ENCODE data around the gene AHSP.

DNA sequence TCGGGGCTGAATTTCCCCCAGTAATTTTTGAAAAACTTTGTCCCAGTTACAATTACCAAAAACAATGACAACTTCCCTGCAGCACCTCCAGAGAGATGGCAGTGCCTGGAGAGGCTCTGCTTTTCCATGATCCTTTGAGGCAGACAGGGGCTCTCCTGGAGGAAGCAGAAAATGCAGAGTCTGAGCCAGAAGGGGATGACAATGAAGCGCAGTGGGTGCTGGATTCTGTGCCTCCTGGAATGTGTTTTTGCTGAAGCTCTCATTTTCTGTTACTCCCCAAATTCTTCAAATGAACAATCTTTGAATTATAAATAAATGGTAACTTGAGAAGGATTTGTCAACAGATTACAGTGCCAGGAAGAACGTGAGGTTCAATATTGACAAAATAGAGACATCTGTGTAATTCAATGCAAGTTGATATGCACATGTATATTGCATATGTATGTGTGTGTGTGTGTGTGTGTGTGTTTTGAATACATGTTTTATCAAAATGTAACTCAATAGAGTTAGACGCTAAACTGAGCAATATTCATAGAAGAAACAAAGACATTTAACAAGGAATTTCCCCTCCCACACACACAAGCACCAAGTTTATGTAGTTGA, 9.8 kb upstream of the AHSP start:
- TF ChIP-seq, protein P1, sequence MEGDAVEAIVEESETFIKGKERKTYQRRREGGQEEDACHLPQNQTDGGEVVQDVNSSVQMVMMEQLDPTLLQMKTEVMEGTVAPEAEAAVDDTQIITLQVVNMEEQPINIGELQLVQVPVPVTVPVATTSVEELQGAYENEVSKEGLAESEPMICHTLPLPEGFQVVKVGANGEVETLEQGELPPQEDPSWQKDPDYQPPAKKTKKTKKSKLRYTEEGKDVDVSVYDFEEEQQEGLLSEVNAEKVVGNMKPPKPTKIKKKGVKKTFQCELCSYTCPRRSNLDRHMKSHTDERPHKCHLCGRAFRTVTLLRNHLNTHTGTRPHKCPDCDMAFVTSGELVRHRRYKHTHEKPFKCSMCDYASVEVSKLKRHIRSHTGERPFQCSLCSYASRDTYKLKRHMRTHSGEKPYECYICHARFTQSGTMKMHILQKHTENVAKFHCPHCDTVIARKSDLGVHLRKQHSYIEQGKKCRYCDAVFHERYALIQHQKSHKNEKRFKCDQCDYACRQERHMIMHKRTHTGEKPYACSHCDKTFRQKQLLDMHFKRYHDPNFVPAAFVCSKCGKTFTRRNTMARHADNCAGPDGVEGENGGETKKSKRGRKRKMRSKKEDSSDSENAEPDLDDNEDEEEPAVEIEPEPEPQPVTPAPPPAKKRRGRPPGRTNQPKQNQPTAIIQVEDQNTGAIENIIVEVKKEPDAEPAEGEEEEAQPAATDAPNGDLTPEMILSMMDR (IDR thresholded peaks at IDR 0.05), result no peak
- no peak for TF ChIP-seq EP300 (IDR thresholded peaks at IDR 0.05)

Measured in ovary (tissue), 3 donors.